Lower lobe of right lung (tissue), 2 donors: ENCODE measurements around the gene DOHH. TPM values are rescaled to one million over a fixed set of nuclear protein-coding genes. Genes with fewer than 3 reads are reported as not detected.

Experiments used
- ATAC-seq, 2 donors: fragments of 200-7000 bp; cut with Tn5 transposase; one replicate each; pipeline ENCODE4 v1.9.1; 2020 to 2022; ENCODE audit warnings: mild to moderate bottlenecking in 2 of 2, moderate library complexity in 2 of 2
- DNase-seq: peaks from one replicate; pipeline ENCODE4 v3.0.0-alpha.2; 2020
- H3K27ac ChIP-seq: fragments of 200-600 bp; one replicate; pipeline ENCODE4 v1.8.0; 2022
- H3K27me3 ChIP-seq: fragments of 200-600 bp; one replicate; pipeline ENCODE4 v1.8.0; 2022; ENCODE audit warnings: low read depth
- H3K36me3 ChIP-seq: fragments of 200-600 bp; one replicate; pipeline ENCODE4 v1.8.0; 2022; ENCODE audit warnings: mild to moderate bottlenecking
- H3K4me1 ChIP-seq: fragments of 200-600 bp; one replicate; pipeline ENCODE4 v1.8.0; 2022
- H3K4me3 ChIP-seq: fragments of 200-600 bp; one replicate; pipeline ENCODE4 v1.8.0; 2022; ENCODE audit warnings: mild to moderate bottlenecking
- H3K9me3 ChIP-seq: fragments of 200-600 bp; one replicate; pipeline ENCODE4 v1.8.0; 2022
- CTCF ChIP-seq: fragments of 200-600 bp; IDR thresholded peaks from one replicate; pipeline ENCODE4 v1.8.0; 2022; ENCODE audit warnings: antibody characterized with exemption, mild to moderate bottlenecking
- intact Hi-C: fragments of 100-400 bp; cut with DNase I; formaldehyde crosslinking; loops from one replicate; pipeline ENCODE4 v1.11.0; 2022
- long read RNA-seq: library from polyadenylated mRNA; unstranded; transcript quantifications from one replicate; pipeline ENCODE4 v2.0.0, GENCODE V29; 2021
- total RNA-seq: library from RNA; stranded (reverse); fragmentation: NEBNext Ultra II Directional; extraction: Animal tissue kit (Norgen Biotek cat#: 25700); gene quantifications from one replicate; pipeline ENCODE4 v1.2.1, GENCODE V29; 2021
- donor health status: DM: no; HTN: yes; CAD: no; lungs with severe emphysema.

The DOHH gene
- 9.9 TPM for total RNA-seq
- long read RNA-seq, transcript DOHH-201 (5 exons, 2,031 nt) = major isoform, 67 of 74 reads
- long read RNA-seq, partial matches to known transcripts = 4 of 74 reads
- long read RNA-seq, other reads (novel, unspliced or antisense) = 3 of 74 reads

- peaks cover 12% of the 10 kb centered on the region for H3K36me3 ChIP-seq
- no peak for TF ChIP-seq CTCF
- H3K9me3 ChIP-seq = no peaks in the 10 kb centered on the region
- intact Hi-C loops = no loop called here
- DNase-seq (peak; percentile 97), ATAC-seq (peak; percentile 94 to 96)
- H3K27ac ChIP-seq = peak within 1 kb of the TSS; percentile 99
- no peaks in the 10 kb centered on the region for H3K27me3 ChIP-seq
- H3K4me3 ChIP-seq = peak within 1 kb of the TSS; percentile 100
- H3K4me1 ChIP-seq = peaks cover 11% of the 10 kb centered on the region
Measured at GRCh38 chr19:3500429-3501101, at the start of gene DOHH. TSS of gene DOHH (minus strand) at chr19:3500674. CDS start at chr19:3496814, 3,860 bp downstream.

GRCh38 chr19:3549816-3550215 is 49.3 kb upstream of the DOHH start:
- DNase-seq = no peak
- H3K36me3 ChIP-seq = peaks cover 35% of the 10 kb centered on the region
- intact Hi-C loops = no loop called here
- ATAC-seq = no peak
- H3K27me3 ChIP-seq = no peaks in the 10 kb centered on the region
- no peaks in the 10 kb centered on the region for H3K9me3 ChIP-seq
- H3K27ac ChIP-seq = no peak overlapping the region
- TF ChIP-seq CTCF = no peak
- H3K4me3 ChIP-seq = no peak overlapping the region
- peaks cover 24% of the 10 kb centered on the region for H3K4me1 ChIP-seq

GRCh38 chr19:3548606-3549005 is 48.1 kb upstream of the DOHH start:
- H3K4me1 ChIP-seq = peaks cover 12% of the 10 kb centered on the region
- peaks cover 45% of the 10 kb centered on the region for H3K36me3 ChIP-seq
- no peak overlapping the region for H3K4me3 ChIP-seq
- intact Hi-C loops = no loop called here
- H3K27me3 ChIP-seq = no peaks in the 10 kb centered on the region
- H3K27ac ChIP-seq = no peak overlapping the region
- DNase-seq = peak; percentile 79
- TF ChIP-seq CTCF = no peak
- ATAC-seq = peak in 1 of 2 donors; percentile 5
- H3K9me3 ChIP-seq = no peaks in the 10 kb centered on the region

GRCh38 chr19:3547767-3548282 is 47.4 kb upstream of the DOHH start:
- Histone ChIP-seq H3K4me3 (no peak overlapping the region), H3K27ac (no peak overlapping the region), H3K4me1 (peaks cover 6% of the 10 kb centered on the region), H3K9me3 (no peaks in the 10 kb centered on the region), H3K36me3 (peaks cover 51% of the 10 kb centered on the region), H3K27me3 (no peaks in the 10 kb centered on the region)
- DNase-seq = peak; percentile 50
- TF ChIP-seq CTCF = no peak
- intact Hi-C loops = no loop called here
- ATAC-seq = no peak

DNA sequence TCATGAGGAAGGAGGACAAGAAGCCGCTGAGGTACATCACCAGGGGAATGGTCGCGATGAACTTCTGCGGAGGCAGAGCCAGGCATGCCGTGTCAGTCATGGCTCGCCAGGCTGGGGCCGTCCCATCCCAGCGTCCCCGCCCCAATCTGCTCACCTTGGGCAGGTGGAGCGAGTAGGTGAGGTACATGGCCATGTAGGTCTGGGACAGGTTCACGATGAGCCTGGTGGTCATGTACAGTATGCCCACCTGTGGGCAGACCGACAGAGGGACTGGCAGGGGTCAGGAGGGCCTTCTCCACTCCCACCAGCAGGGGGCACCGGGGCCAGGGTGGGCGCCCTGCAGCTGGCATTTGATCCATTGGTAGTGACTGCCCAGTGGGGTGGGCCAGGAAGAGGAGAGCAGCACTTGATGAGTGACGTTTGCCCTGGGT is 46.8 kb upstream of the DOHH start:
- intact Hi-C loops = no loop called here
- peak; percentile 55 for TF ChIP-seq CTCF

More for the DNA sequence above, 46.8 kb upstream of the DOHH start:
- no peak overlapping the region for H3K4me3 ChIP-seq
- no peaks in the 10 kb centered on the region for H3K9me3 ChIP-seq
- peaks cover 1% of the 10 kb centered on the region for H3K4me1 ChIP-seq
- H3K27me3 ChIP-seq = no peaks in the 10 kb centered on the region
- DNase-seq (peak; percentile 48), ATAC-seq (no peak)
- peaks cover 51% of the 10 kb centered on the region for H3K36me3 ChIP-seq
- H3K27ac ChIP-seq = no peak overlapping the region
